ENCODE results near the gene GSTA2.
"Not testable (repeated sequence)": the region's sequence is repeated elsewhere in the genome, so short reads cannot be mapped to it uniquely, and the experiment has no call there.

GSTA2 gene

DNA sequence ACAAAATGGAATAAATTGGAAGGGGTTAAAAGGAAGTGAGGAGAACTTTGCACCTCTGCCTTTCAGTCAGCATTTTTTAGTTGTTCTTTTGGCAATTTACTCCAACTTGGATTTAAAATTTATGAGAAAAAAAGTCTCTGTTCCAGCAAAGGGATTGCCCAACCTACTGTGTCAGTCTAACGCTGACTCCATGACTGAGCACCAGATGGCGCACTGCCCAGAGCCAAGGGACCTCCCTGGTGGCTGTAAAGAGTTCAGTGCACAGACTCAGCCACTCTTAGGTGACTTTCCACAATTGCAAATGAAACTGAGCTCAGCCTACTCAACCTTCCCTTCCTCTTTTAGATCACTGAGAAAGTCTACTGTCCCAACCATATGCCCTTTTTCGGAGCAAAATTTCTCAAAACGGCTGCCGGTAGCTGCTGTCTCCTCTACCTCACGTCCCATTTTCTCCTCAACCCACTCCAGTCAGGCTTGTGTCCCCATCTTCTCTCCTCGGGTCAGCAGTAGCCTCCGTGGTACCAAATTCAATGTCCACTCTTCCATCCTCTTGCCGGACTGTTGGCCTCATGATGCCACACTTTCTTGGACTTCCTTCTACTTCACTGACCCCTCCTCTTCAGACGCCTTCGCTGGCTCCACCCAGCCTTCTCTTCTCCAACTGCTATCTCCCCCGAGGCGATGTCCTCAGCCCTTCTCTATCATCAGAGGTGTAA is 38.7 kb downstream of the GSTA2 start:
- H3K27ac ChIP-seq (ENCODE audit: low read length): peak overlapping the region; percentile 61
- H3K4me1 ChIP-seq (ENCODE audit: control insufficient read depth in 1 of 2, insufficient read depth in 2 of 2, low read length in 2 of 2): no peaks in the 10 kb centered on the region
- no peaks in the 10 kb centered on the region for H3K9me3 ChIP-seq (ENCODE audit: control insufficient read depth in 1 of 2, low read length in 2 of 2)
- no peak overlapping the region for H3K4me3 ChIP-seq (ENCODE audit: low read depth in 1 of 2, low read length in 2 of 2)
- H3K27me3 ChIP-seq (ENCODE audit: low read depth, low read length): no peaks in the 10 kb centered on the region
- H3K36me3 ChIP-seq (ENCODE audit: control insufficient read depth in 1 of 2, insufficient read depth in 2 of 2, low read length in 2 of 2): no peaks in the 10 kb centered on the region

- H3K27me3 ChIP-seq (ENCODE audit: low read depth, low read length): no peaks in the 10 kb centered on the region
- H3K4me1 ChIP-seq (ENCODE audit: control insufficient read depth in 1 of 2, insufficient read depth in 2 of 2, low read length in 2 of 2): no peaks in the 10 kb centered on the region
- H3K9me3 ChIP-seq (ENCODE audit: control insufficient read depth in 1 of 2, low read length in 2 of 2): no peaks in the 10 kb centered on the region
- H3K4me3 ChIP-seq (ENCODE audit: low read depth in 1 of 2, low read length in 2 of 2): no peak overlapping the region
- H3K36me3 ChIP-seq (ENCODE audit: control insufficient read depth in 1 of 2, insufficient read depth in 2 of 2, low read length in 2 of 2): no peaks in the 10 kb centered on the region
- no peak overlapping the region for H3K27ac ChIP-seq (ENCODE audit: low read length)
These were observed 39.3 kb downstream of the GSTA2 start for GRCh38 chr6:52724042-52724405.

GRCh38 chr6:52720321-52720720 is 43.0 kb downstream of the GSTA2 start:
- Histone ChIP-seq H3K27ac (ENCODE audit: low read length) (no peak overlapping the region), H3K4me3 (ENCODE audit: low read depth in 1 of 2, low read length in 2 of 2) (no peak overlapping the region), H3K9me3 (ENCODE audit: control insufficient read depth in 1 of 2, low read length in 2 of 2) (no peaks in the 10 kb centered on the region), H3K36me3 (ENCODE audit: control insufficient read depth in 1 of 2, insufficient read depth in 2 of 2, low read length in 2 of 2) (no peaks in the 10 kb centered on the region), H3K4me1 (ENCODE audit: control insufficient read depth in 1 of 2, insufficient read depth in 2 of 2, low read length in 2 of 2) (no peaks in the 10 kb centered on the region), H3K27me3 (ENCODE audit: low read depth, low read length) (no peaks in the 10 kb centered on the region)

- Histone ChIP-seq H3K4me3 (ENCODE audit: low read depth in 1 of 2, low read length in 2 of 2) (no peak overlapping the region), H3K9me3 (ENCODE audit: control insufficient read depth in 1 of 2, low read length in 2 of 2) (no peaks in the 10 kb centered on the region), H3K4me1 (ENCODE audit: control insufficient read depth in 1 of 2, insufficient read depth in 2 of 2, low read length in 2 of 2) (no peaks in the 10 kb centered on the region), H3K36me3 (ENCODE audit: control insufficient read depth in 1 of 2, insufficient read depth in 2 of 2, low read length in 2 of 2) (no peaks in the 10 kb centered on the region), H3K27ac (ENCODE audit: low read length) (no peak overlapping the region), H3K27me3 (ENCODE audit: low read depth, low read length) (no peaks in the 10 kb centered on the region)
These were observed 44.7 kb downstream of the GSTA2 start for GRCh38 chr6:52718550-52718949.

GRCh38 chr6:52714761-52715160 is 48.5 kb downstream of the GSTA2 start:
- not testable (repeated sequence) for H3K27me3 ChIP-seq (ENCODE audit: low read depth, low read length); H3K27ac ChIP-seq (ENCODE audit: low read length); H3K4me1 ChIP-seq (ENCODE audit: control insufficient read depth in 1 of 2, insufficient read depth in 2 of 2, low read length in 2 of 2); H3K9me3 ChIP-seq (ENCODE audit: control insufficient read depth in 1 of 2, low read length in 2 of 2); H3K4me3 ChIP-seq (ENCODE audit: low read depth in 1 of 2, low read length in 2 of 2); H3K36me3 ChIP-seq (ENCODE audit: control insufficient read depth in 1 of 2, insufficient read depth in 2 of 2, low read length in 2 of 2)

DNA sequence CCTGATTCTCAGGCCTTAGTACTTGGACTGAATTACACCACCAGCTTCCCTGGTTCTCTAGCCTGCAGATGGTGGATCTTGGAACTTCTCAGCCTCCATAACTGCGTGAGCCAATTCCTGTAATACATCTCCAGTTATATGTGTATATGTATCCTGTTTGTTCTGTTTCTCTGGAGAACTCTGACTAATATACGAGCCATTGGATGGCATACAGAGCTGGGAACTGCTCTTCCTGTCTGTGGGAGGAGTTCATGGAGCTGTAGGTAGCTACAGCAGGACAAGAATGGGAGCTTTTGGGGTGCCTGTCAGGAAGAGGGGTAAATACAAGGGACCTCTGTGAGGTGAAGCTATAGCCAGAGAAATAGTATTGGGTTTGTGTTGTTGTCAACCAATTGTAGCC is 51.1 kb downstream of the GSTA2 start:
- Histone ChIP-seq H3K9me3 (ENCODE audit: control insufficient read depth in 1 of 2, low read length in 2 of 2) (no peaks in the 10 kb centered on the region), H3K4me3 (ENCODE audit: low read depth in 1 of 2, low read length in 2 of 2) (no peak overlapping the region), H3K36me3 (ENCODE audit: control insufficient read depth in 1 of 2, insufficient read depth in 2 of 2, low read length in 2 of 2) (no peaks in the 10 kb centered on the region), H3K27me3 (ENCODE audit: low read depth, low read length) (no peaks in the 10 kb centered on the region), H3K27ac (ENCODE audit: low read length) (no peak overlapping the region), H3K4me1 (ENCODE audit: control insufficient read depth in 1 of 2, insufficient read depth in 2 of 2, low read length in 2 of 2) (no peaks in the 10 kb centered on the region)

GRCh38 chr6:52707963-52708680 is 55.2 kb downstream of the GSTA2 start:
- H3K27me3 ChIP-seq (ENCODE audit: low read depth, low read length): no peaks in the 10 kb centered on the region
- H3K4me1 ChIP-seq (ENCODE audit: control insufficient read depth in 1 of 2, insufficient read depth in 2 of 2, low read length in 2 of 2): no peaks in the 10 kb centered on the region
- H3K27ac ChIP-seq (ENCODE audit: low read length): no peak overlapping the region
- H3K9me3 ChIP-seq (ENCODE audit: control insufficient read depth in 1 of 2, low read length in 2 of 2): no peaks in the 10 kb centered on the region
- no peak overlapping the region for H3K4me3 ChIP-seq (ENCODE audit: low read depth in 1 of 2, low read length in 2 of 2)
- no peaks in the 10 kb centered on the region for H3K36me3 ChIP-seq (ENCODE audit: control insufficient read depth in 1 of 2, insufficient read depth in 2 of 2, low read length in 2 of 2)

GRCh38 chr6:52706001-52706400 is 57.3 kb downstream of the GSTA2 start:
- Histone ChIP-seq H3K27ac (ENCODE audit: low read length) (no peak overlapping the region), H3K4me3 (ENCODE audit: low read depth in 1 of 2, low read length in 2 of 2) (no peak overlapping the region), H3K9me3 (ENCODE audit: control insufficient read depth in 1 of 2, low read length in 2 of 2) (no peaks in the 10 kb centered on the region), H3K27me3 (ENCODE audit: low read depth, low read length) (no peaks in the 10 kb centered on the region), H3K4me1 (ENCODE audit: control insufficient read depth in 1 of 2, insufficient read depth in 2 of 2, low read length in 2 of 2) (no peaks in the 10 kb centered on the region), H3K36me3 (ENCODE audit: control insufficient read depth in 1 of 2, insufficient read depth in 2 of 2, low read length in 2 of 2) (no peaks in the 10 kb centered on the region)

DNA sequence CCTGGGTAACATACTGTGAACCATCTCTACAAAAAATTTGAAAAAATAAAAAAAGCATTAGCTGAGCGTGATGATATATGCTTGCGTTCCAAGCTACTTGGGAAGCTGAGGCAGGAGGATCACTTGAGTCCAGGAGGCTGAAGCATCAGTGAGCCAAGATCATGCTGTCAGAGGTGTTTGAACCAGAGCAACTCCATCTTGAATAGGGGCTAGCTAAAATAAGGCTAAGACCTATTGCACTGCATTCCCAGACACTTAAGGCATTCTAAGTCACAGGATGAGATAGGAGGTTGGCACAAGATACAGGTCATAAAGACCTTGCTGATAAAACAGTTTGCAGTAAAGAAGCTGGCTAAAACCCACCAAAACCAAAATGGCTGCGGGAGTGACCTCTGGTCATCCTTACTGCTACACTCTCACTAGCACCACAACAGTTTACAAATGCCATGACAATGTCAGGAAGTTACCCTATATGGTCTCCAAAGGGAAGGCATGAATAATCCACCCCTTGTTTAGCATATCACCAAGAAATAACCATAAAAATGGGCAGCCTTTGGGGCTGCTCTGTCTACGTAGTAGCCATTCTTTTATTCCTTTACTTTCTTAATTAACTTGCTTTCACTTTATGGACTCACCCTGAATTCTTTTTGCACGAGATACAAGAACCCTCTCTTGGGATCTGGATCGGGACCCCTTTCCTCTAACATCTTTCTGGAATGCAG is 58.3 kb downstream of the GSTA2 start:
- not testable (repeated sequence) for H3K36me3 ChIP-seq (ENCODE audit: control insufficient read depth in 1 of 2, insufficient read depth in 2 of 2, low read length in 2 of 2); H3K27ac ChIP-seq (ENCODE audit: low read length); H3K9me3 ChIP-seq (ENCODE audit: control insufficient read depth in 1 of 2, low read length in 2 of 2); H3K27me3 ChIP-seq (ENCODE audit: low read depth, low read length); H3K4me3 ChIP-seq (ENCODE audit: low read depth in 1 of 2, low read length in 2 of 2); H3K4me1 ChIP-seq (ENCODE audit: control insufficient read depth in 1 of 2, insufficient read depth in 2 of 2, low read length in 2 of 2)

- Histone ChIP-seq H3K9me3 (ENCODE audit: control insufficient read depth in 1 of 2, low read length in 2 of 2) (no peaks in the 10 kb centered on the region), H3K4me1 (ENCODE audit: control insufficient read depth in 1 of 2, insufficient read depth in 2 of 2, low read length in 2 of 2) (no peaks in the 10 kb centered on the region), H3K4me3 (ENCODE audit: low read depth in 1 of 2, low read length in 2 of 2) (no peak overlapping the region), H3K27me3 (ENCODE audit: low read depth, low read length) (no peaks in the 10 kb centered on the region), H3K36me3 (ENCODE audit: control insufficient read depth in 1 of 2, insufficient read depth in 2 of 2, low read length in 2 of 2) (no peaks in the 10 kb centered on the region), H3K27ac (ENCODE audit: low read length) (no peak overlapping the region)
These were observed 59.2 kb downstream of the GSTA2 start for GRCh38 chr6:52704060-52704459.
